Measurements from ENCODE around the gene PCDHGC5. TPM values are rescaled to one million over a fixed set of nuclear protein-coding genes. Genes with fewer than 3 reads are reported as not detected.

The PCDHGC5 gene
- total and polyA plus RNA-seq, 7 donors: 0.26 to 5.6 (median 1.6) TPM; not detected in 1

DNA sequence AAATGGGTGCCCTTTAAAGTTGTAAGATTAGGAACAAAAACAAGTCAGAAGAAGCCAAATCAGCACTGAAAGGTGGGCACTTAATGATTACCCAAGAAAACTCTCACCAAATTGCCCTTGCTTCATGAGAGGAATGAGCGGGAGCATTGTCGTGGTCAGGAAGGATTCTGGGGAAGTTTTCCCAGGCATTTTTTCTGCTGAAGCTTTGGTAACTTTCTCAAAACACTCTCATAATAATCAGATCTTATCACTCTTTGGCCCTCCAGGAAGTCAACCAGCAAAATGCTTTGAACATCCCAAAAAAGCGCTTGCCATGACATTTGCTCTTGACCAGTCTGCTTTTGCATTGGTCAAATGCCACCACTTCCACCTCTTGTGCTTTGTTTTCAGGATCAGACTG is 23.5 kb upstream of the PCDHGC5 start:
- no peak for DNase-seq
- intact Hi-C loops (cut with DNase I): no loop called here
- Histone ChIP-seq H3K9me3 (no peaks in the 10 kb centered on the region), H3K4me1 (no peaks in the 10 kb centered on the region), H3K4me3 (no peak overlapping the region), H3K27me3 (no peaks in the 10 kb centered on the region), H3K36me3 (peaks cover 0 to 7% (median 0%) of the 10 kb centered on the region in 4 donors), H3K27ac (no peak overlapping the region)
- WGBS, 2 donors: 94 to 97% methylated on average over 3 of the region's 3 CpGs
- no peak for TF ChIP-seq POLR2A (IDR thresholded peaks at IDR 0.05)
- TF ChIP-seq, protein P1, sequence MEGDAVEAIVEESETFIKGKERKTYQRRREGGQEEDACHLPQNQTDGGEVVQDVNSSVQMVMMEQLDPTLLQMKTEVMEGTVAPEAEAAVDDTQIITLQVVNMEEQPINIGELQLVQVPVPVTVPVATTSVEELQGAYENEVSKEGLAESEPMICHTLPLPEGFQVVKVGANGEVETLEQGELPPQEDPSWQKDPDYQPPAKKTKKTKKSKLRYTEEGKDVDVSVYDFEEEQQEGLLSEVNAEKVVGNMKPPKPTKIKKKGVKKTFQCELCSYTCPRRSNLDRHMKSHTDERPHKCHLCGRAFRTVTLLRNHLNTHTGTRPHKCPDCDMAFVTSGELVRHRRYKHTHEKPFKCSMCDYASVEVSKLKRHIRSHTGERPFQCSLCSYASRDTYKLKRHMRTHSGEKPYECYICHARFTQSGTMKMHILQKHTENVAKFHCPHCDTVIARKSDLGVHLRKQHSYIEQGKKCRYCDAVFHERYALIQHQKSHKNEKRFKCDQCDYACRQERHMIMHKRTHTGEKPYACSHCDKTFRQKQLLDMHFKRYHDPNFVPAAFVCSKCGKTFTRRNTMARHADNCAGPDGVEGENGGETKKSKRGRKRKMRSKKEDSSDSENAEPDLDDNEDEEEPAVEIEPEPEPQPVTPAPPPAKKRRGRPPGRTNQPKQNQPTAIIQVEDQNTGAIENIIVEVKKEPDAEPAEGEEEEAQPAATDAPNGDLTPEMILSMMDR (IDR thresholded peaks at IDR 0.05): no peak
- TF ChIP-seq POLR2AphosphoS5 (IDR thresholded peaks at IDR 0.05): no peak
- TF ChIP-seq EP300 (IDR thresholded peaks at IDR 0.05): no peak

DNA sequence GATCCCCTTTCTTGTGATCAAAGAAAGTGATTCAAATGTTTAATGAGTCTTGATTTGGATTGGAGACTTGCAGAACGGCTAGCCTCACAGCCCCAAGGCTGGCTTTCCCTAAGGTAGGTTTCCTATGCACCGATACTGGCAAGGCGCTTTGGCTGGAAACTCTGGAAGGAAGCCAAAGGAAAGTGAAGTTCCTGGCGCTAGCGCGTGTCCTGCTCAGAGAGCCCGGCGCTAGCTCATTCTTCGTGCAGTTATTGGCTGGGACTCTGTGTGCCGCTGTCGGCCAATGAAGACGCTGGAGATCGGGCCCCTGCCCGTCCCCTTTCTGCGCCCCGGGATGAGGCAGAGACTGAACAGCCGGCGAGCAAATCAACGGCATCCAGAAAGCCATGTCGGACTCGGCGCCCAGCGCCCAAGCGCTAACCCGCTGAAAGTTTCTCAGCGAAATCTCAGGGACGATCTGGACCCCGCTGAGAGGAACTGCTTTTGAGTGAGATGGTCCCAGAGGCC is 13.2 kb upstream of the PCDHGC5 start, which contains the start of gene PCDHGC3:
Gene PCDHGC3 (plus strand): TSS at position 342 of the 507 bp plus-strand sequence. CDS start 151 bp downstream, at position 493.
- Histone ChIP-seq H3K4me3 (peak within 1 kb of the TSS; percentile 60 to 72 (median 61)), H3K9me3 (no peaks in the 10 kb centered on the region), H3K36me3 (no peaks in the 10 kb centered on the region), H3K27ac (peak within 1 kb of the TSS; percentile 84 to 93 (median 90)), H3K27me3 (no peaks in the 10 kb centered on the region), H3K4me1 (peaks cover 0 to 47% (median 45%) of the 10 kb centered on the region in 4 donors)
- 1% methylated on average over 28 of the region's 28 CpGs for WGBS, 2 donors
- DNase-seq: peak; percentile 99
- peak; percentile 73 to 75 for TF ChIP-seq POLR2A (IDR thresholded peaks at IDR 0.05)
- TF ChIP-seq EP300 (IDR thresholded peaks at IDR 0.05): peak in 2 of 4 donors; percentile 9 to 38
- TF ChIP-seq, protein P1 (IDR thresholded peaks at IDR 0.05): peak in 1 of 4 experiments; percentile 41
- peak; percentile 76 to 85 (median 82) for TF ChIP-seq POLR2AphosphoS5 (IDR thresholded peaks at IDR 0.05)
- intact Hi-C loops (cut with DNase I): loop anchor here (1.0 to 5.0 kb wide), 5 partner anchors 37 to 155 kb away; partner anchors contain the start of genes PCDHGB7 and TAF7

DNA sequence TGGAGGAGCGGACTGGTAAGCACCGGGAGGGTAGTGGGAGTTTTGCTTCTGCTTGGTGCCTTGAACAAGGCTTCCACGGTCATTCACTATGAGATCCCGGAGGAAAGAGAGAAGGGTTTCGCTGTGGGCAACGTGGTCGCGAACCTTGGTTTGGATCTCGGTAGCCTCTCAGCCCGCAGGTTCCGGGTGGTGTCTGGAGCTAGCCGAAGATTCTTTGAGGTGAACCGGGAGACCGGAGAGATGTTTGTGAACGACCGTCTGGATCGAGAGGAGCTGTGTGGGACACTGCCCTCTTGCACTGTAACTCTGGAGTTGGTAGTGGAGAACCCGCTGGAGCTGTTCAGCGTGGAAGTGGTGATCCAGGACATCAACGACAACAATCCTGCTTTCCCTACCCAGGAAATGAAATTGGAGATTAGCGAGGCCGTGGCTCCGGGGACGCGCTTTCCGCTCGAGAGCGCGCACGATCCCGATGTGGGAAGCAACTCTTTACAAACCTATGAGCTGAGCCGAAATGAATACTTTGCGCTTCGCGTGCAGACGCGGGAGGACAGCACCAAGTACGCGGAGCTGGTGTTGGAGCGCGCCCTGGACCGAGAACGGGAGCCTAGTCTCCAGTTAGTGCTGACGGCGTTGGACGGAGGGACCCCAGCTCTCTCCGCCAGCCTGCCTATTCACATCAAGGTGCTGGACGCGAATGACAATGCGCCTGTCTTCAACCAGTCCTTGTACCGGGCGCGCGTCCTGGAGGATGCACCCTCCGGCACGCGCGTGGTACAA is 12.6 kb upstream of the PCDHGC5 start:
- H3K36me3 ChIP-seq: no peaks in the 10 kb centered on the region
- peak overlapping the region; percentile 84 to 93 (median 90) for H3K27ac ChIP-seq
- H3K4me3 ChIP-seq: peak overlapping the region; percentile 60 to 72 (median 61)
- WGBS, 2 donors: 1% methylated on average over 58 of the region's 58 CpGs
- intact Hi-C loops (cut with DNase I): loop anchor here (1.0 to 5.0 kb wide), 4 partner anchors 36 to 83 kb away; partner anchors contain the start of gene PCDHGB7
- peaks cover 0 to 54% (median 51%) of the 10 kb centered on the region in 4 donors for H3K4me1 ChIP-seq
- DNase-seq: peak; percentile 85
- H3K9me3 ChIP-seq: no peaks in the 10 kb centered on the region
- no peaks in the 10 kb centered on the region for H3K27me3 ChIP-seq
- TF ChIP-seq EP300 (IDR thresholded peaks at IDR 0.05) (no peak), POLR2AphosphoS5 (IDR thresholded peaks at IDR 0.05) (peak in 3 of 4 donors; percentile 21 to 61 (median 52)), POLR2A (IDR thresholded peaks at IDR 0.05) (no peak)
- TF ChIP-seq, protein P1 (IDR thresholded peaks at IDR 0.05): no peak

DNA sequence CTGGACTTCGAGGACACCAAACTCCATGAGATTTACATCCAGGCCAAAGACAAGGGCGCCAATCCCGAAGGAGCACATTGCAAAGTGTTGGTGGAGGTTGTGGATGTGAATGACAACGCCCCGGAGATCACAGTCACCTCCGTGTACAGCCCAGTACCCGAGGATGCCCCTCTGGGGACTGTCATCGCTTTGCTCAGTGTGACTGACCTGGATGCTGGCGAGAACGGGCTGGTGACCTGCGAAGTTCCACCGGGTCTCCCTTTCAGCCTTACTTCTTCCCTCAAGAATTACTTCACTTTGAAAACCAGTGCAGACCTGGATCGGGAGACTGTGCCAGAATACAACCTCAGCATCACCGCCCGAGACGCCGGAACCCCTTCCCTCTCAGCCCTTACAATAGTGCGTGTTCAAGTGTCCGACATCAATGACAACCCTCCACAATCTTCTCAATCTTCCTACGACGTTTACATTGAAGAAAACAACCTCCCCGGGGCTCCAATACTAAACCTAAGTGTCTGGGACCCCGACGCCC is 11.8 kb upstream of the PCDHGC5 start:
- H3K27ac ChIP-seq: peak overlapping the region; percentile 84 to 93 (median 90)
- peaks cover 0 to 60% (median 53%) of the 10 kb centered on the region in 4 donors for H3K4me1 ChIP-seq
- intact Hi-C loops (cut with DNase I): loop anchor here (5.0 kb wide), 1 partner anchor 60 kb away; the partner anchor contains the start of gene PCDHGB7
- TF ChIP-seq POLR2AphosphoS5 (IDR thresholded peaks at IDR 0.05): no peak
- TF ChIP-seq POLR2A (IDR thresholded peaks at IDR 0.05): no peak
- TF ChIP-seq, protein P1 (IDR thresholded peaks at IDR 0.05): no peak
- no peak for TF ChIP-seq EP300 (IDR thresholded peaks at IDR 0.05)
- H3K9me3 ChIP-seq: no peaks in the 10 kb centered on the region
- no peaks in the 10 kb centered on the region for H3K36me3 ChIP-seq
- no peak for DNase-seq
- peak overlapping the region; percentile 60 to 72 (median 61) for H3K4me3 ChIP-seq
- no peaks in the 10 kb centered on the region for H3K27me3 ChIP-seq
- WGBS, 2 donors: 30 to 43% methylated on average over 24 of the region's 24 CpGs
